GM12878 (cell line): Measurements from ENCODE around the gene SHISA7. TPM values are rescaled to one million over a fixed set of nuclear protein-coding genes. Genes with fewer than 3 reads are reported as not detected.
A peak's percentile ranks its signal among the peaks of the same experiment; 100 is the strongest.

Experiments
- ATAC-seq: fragments of 200-7000 bp; cut with Tn5 transposase; 3 replicates; pipeline ENCODE4 v1.9.1; 2020; ENCODE audit warnings: mild to moderate bottlenecking, moderate library complexity
- BruUV-seq: library from RNA; stranded (reverse); fragments of 400-500 nt; replicated peaks from 2 replicates; lab custom pipeline; 2021; lab: Mats Ljungman, UMichigan
- CTCF ChIA-PET: fragments of 300-600 bp; sonication (Branson Sonifier 250); formaldehyde crosslinking; extraction: SDS; loops from one replicate; lab custom pipeline; 2021; ENCODE audit warnings: inconsistent platforms; lab: Yijun Ruan, JAX
- POLR2A ChIA-PET: fragments of 350-600 bp; formaldehyde crosslinking; extraction: SDS; loops from one replicate; lab custom pipeline; 2021; ENCODE audit warnings: inconsistent platforms; lab: Charles Lee
- RAD21 ChIA-PET: fragments of 300-600 bp; sonication (Branson Sonifier 250); formaldehyde crosslinking; loops from one replicate; lab custom pipeline; 2023; ENCODE audit warnings: antibody characterized with exemption; ENCODE audit not compliant: unreplicated experiment; lab: Charles Lee
- SMC1A ChIA-PET: fragments of 300-600 bp; sonication (Branson Sonifier 250); formaldehyde crosslinking; loops from one replicate; lab custom pipeline; 2023; ENCODE audit not compliant: unreplicated experiment, uncharacterized antibody; lab: Charles Lee
- DNase-seq: peaks from one replicate; pipeline ENCODE4 v3.0.0-alpha.2; 2011; ENCODE audit warnings: low read depth, low spot score
- FAIRE-seq: peaks from 3 replicates; lab custom pipeline; 2011; peaks lifted over from hg19 to GRCh38; lab: Jason Lieb, UNC
- H2AFZ ChIP-seq: 2 replicates; pipeline ENCODE4 v1.6.0; 2011; ENCODE audit warnings: low read depth, low read length, control low read depth; ENCODE audit not compliant: control insufficient read depth
- H3K27ac ChIP-seq: 2 replicates; pipeline ENCODE4 v1.5.1; 2011; ENCODE audit warnings: control low read depth; ENCODE audit not compliant: control insufficient read depth, insufficient read depth
- H3K27me3 ChIP-seq, 2 experiments: replicated peaks in 1 of 2; 2 replicates each; pipeline versions ENCODE4 v1.6.0 to v1.6.1; 2011; ENCODE audit warnings: low read length in 1 of 2; ENCODE audit not compliant: control insufficient read depth in 2 of 2, insufficient read depth in 2 of 2
- H3K36me3 ChIP-seq, 2 experiments: 2 replicates each; pipeline ENCODE4 v1.5.1; 2011; ENCODE audit warnings: low read length in 1 of 2; ENCODE audit not compliant: control insufficient read depth in 2 of 2, insufficient read depth in 2 of 2
- H3K4me1 ChIP-seq: 2 replicates; pipeline ENCODE4 v1.6.1; 2011; ENCODE audit warnings: mild to moderate bottlenecking, low read length, moderate library complexity, mixed read lengths; ENCODE audit not compliant: control insufficient read depth, insufficient read depth
- H3K4me2 ChIP-seq: 2 replicates; pipeline ENCODE4 v1.6.0; 2011; ENCODE audit warnings: control low read depth; ENCODE audit not compliant: control insufficient read depth, insufficient read depth
- H3K4me3 ChIP-seq: fragments of 200-600 bp; sonication (generic); 2 replicates; pipeline ENCODE4 v1.5.1; 2016
- H3K79me2 ChIP-seq: 2 replicates; pipeline ENCODE4 v1.6.0; 2011; ENCODE audit warnings: low read length; ENCODE audit not compliant: control insufficient read depth, insufficient read depth
- H3K9ac ChIP-seq: 2 replicates; pipeline ENCODE4 v1.8.0; 2011; ENCODE audit warnings: low read length, control low read depth, mixed read lengths; ENCODE audit not compliant: control insufficient read depth, insufficient read depth
- H3K9me3 ChIP-seq: replicated peaks from 3 replicates; pipeline ENCODE4 v1.5.1; 2011; ENCODE audit warnings: mild to moderate bottlenecking, low read length; ENCODE audit not compliant: control insufficient read depth, insufficient read depth
- H4K20me1 ChIP-seq: 2 replicates; pipeline ENCODE4 v1.6.0; 2011; ENCODE audit not compliant: control insufficient read depth, insufficient read depth
- E2F4 ChIP-seq: IDR thresholded peaks from 2 replicates; pipeline ENCODE4 v1.6.1; 2012; ENCODE audit warnings: low read depth, low read length, improper control_type of control experiment
- JUND ChIP-seq: IDR thresholded peaks from 2 replicates; pipeline ENCODE4 v1.6.1; 2012; ENCODE audit warnings: low read depth, mild to moderate bottlenecking, low read length, improper control_type of control experiment, moderate library complexity
- NFXL1 ChIP-seq: fragments of 450-650 bp; IDR thresholded peaks from 2 replicates; pipeline ENCODE4 v1.6.1; 2017; ENCODE audit warnings: antibody characterized with exemption, mild to moderate bottlenecking, borderline replicate concordance
- NFYA ChIP-seq: IDR thresholded peaks from 2 replicates; pipeline ENCODE4 v1.6.1; 2011; ENCODE audit warnings: low read depth, mild to moderate bottlenecking, low read length, improper control_type of control experiment, borderline replicate concordance
- NR2C1 ChIP-seq: fragments of 450-650 bp; IDR thresholded peaks from 2 replicates; pipeline ENCODE4 v1.6.1; 2017; ENCODE audit warnings: antibody characterized with exemption, mild to moderate bottlenecking, moderate library complexity
- PAX5 ChIP-seq: IDR thresholded peaks from 2 replicates; pipeline ENCODE4 v1.6.1; 2011; ENCODE audit warnings: low read depth, low read length, borderline replicate concordance
- POLR2A ChIP-seq: IDR thresholded peaks from 2 replicates; pipeline ENCODE4 v1.6.1; 2011; ENCODE audit warnings: low read depth, mild to moderate bottlenecking, low read length
- WGBS: methylation state at CpG from one replicate; pipeline ENCODE4 v1.1.6; 2016; ENCODE audit warnings: low lambda C conversion rate; ENCODE audit not compliant: insufficient replicate concordance, insufficient coverage; ENCODE audit errors: missing lambda C conversion rate; 5-methylcytosine and 5-hydroxymethylcytosine counted together
- in situ Hi-C: fragments of 300-500 bp; cut with MboI; formaldehyde crosslinking; loops from 9 replicates; pipeline ENCODE4 v1.14.3; 2018; ENCODE audit warnings: mixed read lengths
- intact Hi-C: fragments of 100-400 bp; cut with micrococcal nuclease; formaldehyde crosslinking; loops from one replicate; pipeline ENCODE4 v1.14.2; 2022; ENCODE audit not compliant: unreplicated experiment
- polyA plus RNA-seq, 11 experiments: library from polyadenylated mRNA; depleted of rRNA in 4 of 11; unstranded in 6 of 11; stranded (reverse) in 5 of 11; fragments of >200 nt; fragmentation: Nextera tagmentation in 4 of 11; fragmentation: Illumina TruSeq in 1 of 11; extraction: Ambion mirVana in 4 of 11; extraction: Trizol in 1 of 11; gene quantifications; 1 replicate in 1 of 11; 2 replicates in 10 of 11; pipeline versions ENCODE4 v1.2.1 to v1.2.3, GENCODE V29; 2011 to 2016; ENCODE audit warnings: inconsistent platforms in 2 of 11, missing spikeins in 2 of 11, low read depth in 1 of 11
- total RNA-seq, 4 experiments: library from RNA; depleted of rRNA in 3 of 4; stranded (reverse); fragments of >200 nt in 3 of 4; fragmentation: Illumina TruSeq in 1 of 4; extraction: Trizol in 1 of 4; gene quantifications; 2 replicates each; pipeline versions ENCODE4 v1.2.1 to v1.2.3, GENCODE V29; 2013 to 2021
- TF ChIP-seq, protein P1 (sequence below): fragments of 450-650 bp; IDR thresholded peaks from 2 replicates; pipeline ENCODE4 v1.6.1; 2018; ENCODE audit warnings: borderline replicate concordance, mild to moderate bottlenecking; ENCODE audit not compliant: partially characterized antibody

SHISA7 gene
- total and polyA plus RNA-seq, 10 of the 15 experiments (the other 5 are each of a cell fraction or from before 2014, with no cell fraction given): 0.03 TPM; not detected in 9

- 77% methylated on average over 21 of the region's 24 CpGs for WGBS
- DNase-seq (no peak), FAIRE-seq (no peak), ATAC-seq (no peak)
- H2AFZ ChIP-seq: no peak overlapping the region
- TF ChIP-seq POLR2A (peak; percentile 35), NR2C1 (no peak)
- ChIA-PET RAD21 (no interaction called here), CTCF (no interaction called here), POLR2A (interaction anchor here (0.5 to 1.3 kb wide), 3 partner anchors 20 to 220 kb away, joined by 4 to 6 read pairs (median 4); partner anchors contain the start of gene UBE2S), SMC1A (no interaction called here)
- in situ Hi-C loops (no loop called here), intact Hi-C loops (loop anchor here (10.0 kb wide), 2 partner anchors 133 to 773 kb away; partner anchors contain the start of gene PPP6R1)
- H3K9ac ChIP-seq: peak overlapping the region; percentile 98
- peaks cover 25% of the 10 kb centered on the region for H3K4me1 ChIP-seq
- peaks cover 37% of the 10 kb centered on the region for H3K79me2 ChIP-seq
- H4K20me1 ChIP-seq: peaks cover 14% of the 10 kb centered on the region
- BruUV-seq: no TSS peak
- peak overlapping the region; percentile 95 for H3K4me2 ChIP-seq
- peak overlapping the region; percentile 90; the same call in 1 of the 2 replicates for H3K27ac ChIP-seq
- H3K4me3 ChIP-seq: peak overlapping the region; percentile 94
- no peaks in the 10 kb centered on the region for H3K9me3 ChIP-seq
- H3K36me3 ChIP-seq: peaks cover 19 to 23% of the 10 kb centered on the region in 2 experiments; a peak in 3 of 4 replicates
- H3K27me3 ChIP-seq: no peaks in the 10 kb centered on the region
Observed at GRCh38 chr19:55387736-55388497, 55.2 kb downstream of the SHISA7 start.

GRCh38 chr19:55386493-55386971 lies 56.6 kb downstream of the SHISA7 start:
- Histone ChIP-seq H2AFZ (no peak overlapping the region), H3K9me3 (no peaks in the 10 kb centered on the region), H3K27me3 (no peaks in the 10 kb centered on the region), H3K27ac (peak overlapping the region; percentile 90), H3K9ac (peak overlapping the region; percentile 98), H3K4me1 (peaks cover 28% of the 10 kb centered on the region), H3K79me2 (peaks cover 39% of the 10 kb centered on the region), H3K36me3 (peaks cover 19 to 23% of the 10 kb centered on the region in 2 experiments; a peak in 3 of 4 replicates), H3K4me3 (peak overlapping the region; percentile 94), H4K20me1 (peaks cover 14% of the 10 kb centered on the region), H3K4me2 (peak overlapping the region; percentile 95)
- ChIA-PET CTCF (no interaction called here), POLR2A (interaction anchor here (0.6 to 1.3 kb wide), 4 partner anchors 19 to 1006 kb away, joined by 3 to 6 read pairs (median 4); partner anchors contain the start of gene UBE2S), RAD21 (interaction anchor here (1.0 kb wide), 1 partner anchor 20 kb away, joined by 5 read pairs; no protein-coding TSS in a partner anchor), SMC1A (no interaction called here)
- in situ Hi-C loops: no loop called here
- FAIRE-seq (no peak), ATAC-seq (no peak), DNase-seq (no peak)
- no TSS peak for BruUV-seq
- intact Hi-C loops: loop anchor here (10.0 kb wide), 2 partner anchors 132 to 772 kb away; partner anchors contain the start of gene PPP6R1
- no peak for TF ChIP-seq NFXL1
- 0 out of 2 replicates have a peak, but pooled peaks have one; percentile 20 for TF ChIP-seq PAX5
- TF ChIP-seq, protein P1, sequence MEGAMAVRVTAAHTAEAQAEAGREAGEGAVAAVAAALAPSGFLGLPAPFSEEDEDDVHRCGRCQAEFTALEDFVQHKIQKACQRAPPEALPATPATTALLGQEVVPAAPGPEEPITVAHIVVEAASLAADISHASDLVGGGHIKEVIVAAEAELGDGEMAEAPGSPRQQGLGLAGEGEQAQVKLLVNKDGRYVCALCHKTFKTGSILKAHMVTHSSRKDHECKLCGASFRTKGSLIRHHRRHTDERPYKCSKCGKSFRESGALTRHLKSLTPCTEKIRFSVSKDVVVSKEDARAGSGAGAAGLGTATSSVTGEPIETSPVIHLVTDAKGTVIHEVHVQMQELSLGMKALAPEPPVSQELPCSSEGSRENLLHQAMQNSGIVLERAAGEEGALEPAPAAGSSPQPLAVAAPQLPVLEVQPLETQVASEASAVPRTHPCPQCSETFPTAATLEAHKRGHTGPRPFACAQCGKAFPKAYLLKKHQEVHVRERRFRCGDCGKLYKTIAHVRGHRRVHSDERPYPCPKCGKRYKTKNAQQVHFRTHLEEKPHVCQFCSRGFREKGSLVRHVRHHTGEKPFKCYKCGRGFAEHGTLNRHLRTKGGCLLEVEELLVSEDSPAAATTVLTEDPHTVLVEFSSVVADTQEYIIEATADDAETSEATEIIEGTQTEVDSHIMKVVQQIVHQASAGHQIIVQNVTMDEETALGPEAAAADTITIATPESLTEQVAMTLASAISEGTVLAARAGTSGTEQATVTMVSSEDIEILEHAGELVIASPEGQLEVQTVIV: no peak
- TF ChIP-seq E2F4: no peak
- TF ChIP-seq JUND: no peak
- TF ChIP-seq NFYA: no peak
- WGBS: under 1% methylated on average over 32 of the region's 33 CpGs
